NCI-H2196 treated with DMSO at 0.1 percent for 48 hours (cell line): ENCODE measurements around the gene MEST.
"Not testable (repeated sequence)": the region's sequence is repeated elsewhere in the genome, so short reads cannot be mapped to it uniquely, and the experiment has no call there.

ENCODE experiments used
- DNase-seq: peaks from one replicate; lab custom pipeline; 2025; ENCODE audit not compliant: unreplicated experiment; lab: John Stamatoyannopoulos, UW

Gene MEST

GRCh38 chr7:130521258-130521951 lies 29.5 kb downstream of the MEST start:
- no peak for DNase-seq

GRCh38 chr7:130523519-130524125 lies 31.7 kb downstream of the MEST start:
- not testable (repeated sequence) for DNase-seq

- no peak for DNase-seq
These were observed 32.7 kb downstream of the MEST start for GRCh38 chr7:130524628-130525027.

GRCh38 chr7:130527752-130528355 lies 36.0 kb downstream of the MEST start:
- not testable (repeated sequence) for DNase-seq

- no peak for DNase-seq
These were observed 37.5 kb downstream of the MEST start for GRCh38 chr7:130529417-130529816.

- not testable (repeated sequence) for DNase-seq
These were observed 46.0 kb downstream of the MEST start for GRCh38 chr7:130537894-130538293.

GRCh38 chr7:130541287-130541686 lies 49.4 kb downstream of the MEST start:
- not testable (repeated sequence) for DNase-seq

GRCh38 chr7:130542297-130542696 lies 50.4 kb downstream of the MEST start:
- DNase-seq = not testable (repeated sequence)

- DNase-seq = no peak
These were observed 51.7 kb downstream of the MEST start for GRCh38 chr7:130543487-130544010.

- DNase-seq = no peak
These were observed 52.5 kb downstream of the MEST start for GRCh38 chr7:130544356-130544755.

- DNase-seq = no peak
These were observed 61.6 kb downstream of the MEST start for GRCh38 chr7:130553398-130554029.

- DNase-seq = no peak
These were observed 62.6 kb downstream of the MEST start for GRCh38 chr7:130554481-130554880.
